A673 (cell line): ENCODE measurements around the gene MRPL40.

ENCODE experiments used
- EZH2 ChIP-seq: fragments of 200-600 bp; sonication (generic); IDR thresholded peaks from 2 replicates; pipeline ENCODE4 v1.6.1; 2017; ENCODE audit warnings: borderline replicate concordance, low read depth, mild to moderate bottlenecking, mixed read lengths, antibody characterized with exemption, low read length; ENCODE audit not compliant: poor library complexity, severe bottlenecking
- TF ChIP-seq, protein P1 (sequence below): fragments of 300-800, 200-600 bp; sonication (generic); conservative IDR thresholded peaks from 2 replicates; pipeline ENCODE4 v1.5.1; 2017; ENCODE audit warnings: low read depth, mild to moderate bottlenecking, antibody characterized with exemption, low read length, moderate library complexity, mixed read lengths

DNA sequence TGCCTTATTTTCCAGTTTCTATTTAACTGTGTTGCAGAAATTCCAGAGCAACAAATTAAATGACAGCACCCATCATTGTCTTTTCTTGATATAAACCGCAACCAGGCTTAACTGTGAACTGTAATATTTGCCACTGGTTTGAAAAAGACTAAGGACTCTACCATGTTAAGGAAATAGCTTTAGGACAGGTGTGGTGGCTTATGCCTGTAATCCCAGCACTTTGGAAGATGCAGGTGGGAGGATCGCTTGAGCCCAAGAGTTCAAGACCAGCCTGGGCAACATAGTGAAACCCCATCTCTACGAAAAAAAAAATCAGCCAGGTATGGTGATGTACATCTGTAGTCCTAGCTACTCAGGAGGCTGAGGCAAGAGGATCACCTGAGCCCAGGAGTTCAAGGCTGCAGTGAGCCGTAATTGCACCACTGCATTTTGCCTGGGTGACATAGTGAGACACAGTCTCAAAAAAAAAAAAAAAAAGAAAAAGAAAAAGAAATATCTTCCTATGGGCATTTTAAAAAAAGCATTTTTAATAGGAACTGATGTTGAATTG is 29.6 kb upstream of the MRPL40 start:
- TF ChIP-seq, protein P1, sequence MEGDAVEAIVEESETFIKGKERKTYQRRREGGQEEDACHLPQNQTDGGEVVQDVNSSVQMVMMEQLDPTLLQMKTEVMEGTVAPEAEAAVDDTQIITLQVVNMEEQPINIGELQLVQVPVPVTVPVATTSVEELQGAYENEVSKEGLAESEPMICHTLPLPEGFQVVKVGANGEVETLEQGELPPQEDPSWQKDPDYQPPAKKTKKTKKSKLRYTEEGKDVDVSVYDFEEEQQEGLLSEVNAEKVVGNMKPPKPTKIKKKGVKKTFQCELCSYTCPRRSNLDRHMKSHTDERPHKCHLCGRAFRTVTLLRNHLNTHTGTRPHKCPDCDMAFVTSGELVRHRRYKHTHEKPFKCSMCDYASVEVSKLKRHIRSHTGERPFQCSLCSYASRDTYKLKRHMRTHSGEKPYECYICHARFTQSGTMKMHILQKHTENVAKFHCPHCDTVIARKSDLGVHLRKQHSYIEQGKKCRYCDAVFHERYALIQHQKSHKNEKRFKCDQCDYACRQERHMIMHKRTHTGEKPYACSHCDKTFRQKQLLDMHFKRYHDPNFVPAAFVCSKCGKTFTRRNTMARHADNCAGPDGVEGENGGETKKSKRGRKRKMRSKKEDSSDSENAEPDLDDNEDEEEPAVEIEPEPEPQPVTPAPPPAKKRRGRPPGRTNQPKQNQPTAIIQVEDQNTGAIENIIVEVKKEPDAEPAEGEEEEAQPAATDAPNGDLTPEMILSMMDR = no peak
- TF ChIP-seq EZH2 = no peak
